ENCODE data around the gene SEMA5A.

DNA sequence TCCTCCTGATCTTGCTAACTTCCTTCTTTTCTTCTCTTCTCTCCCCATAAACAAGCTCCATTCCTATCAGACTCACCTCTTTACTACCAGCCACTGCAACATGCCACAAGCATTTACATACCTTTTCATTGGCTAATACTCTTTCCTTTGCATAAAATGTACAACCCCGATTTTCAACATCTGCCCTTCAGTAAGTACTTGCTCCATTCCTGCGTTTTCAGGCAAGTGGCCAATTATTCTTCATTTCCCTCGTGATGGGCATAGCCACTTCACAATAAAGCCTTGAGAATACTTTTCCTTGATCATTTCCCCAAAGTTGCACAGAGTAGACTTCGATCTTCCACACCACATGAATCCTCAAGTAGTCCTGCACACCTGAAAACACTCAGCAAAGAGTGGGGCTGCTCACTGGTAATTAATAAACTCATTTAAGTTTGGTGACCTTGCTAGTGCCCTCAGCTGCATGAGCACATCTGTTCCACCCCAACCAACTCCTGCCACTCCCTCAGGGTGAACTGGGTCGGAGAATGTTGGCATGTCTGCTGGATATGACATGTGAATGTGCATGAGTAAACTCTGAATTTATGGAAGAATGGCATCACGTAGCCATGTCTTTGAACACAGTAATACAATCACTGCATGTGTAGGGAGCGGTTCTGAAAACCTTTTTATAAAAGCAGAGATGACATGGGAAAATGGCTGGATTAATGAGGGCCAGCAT lies 535.8 kb downstream of the SEMA5A start:
- TF ChIP-seq ZNF677 (tag by site-specific recombination; IDR thresholded peaks at IDR 0.05) (no peak), ZNF423 (tag by site-specific recombination; IDR thresholded peaks at IDR 0.05) (no peak), ZNF121 (tag by site-specific recombination; IDR thresholded peaks at IDR 0.05) (no peak), ZNF76 (tag by site-specific recombination; IDR thresholded peaks at IDR 0.05; ENCODE audit: borderline replicate concordance, low read depth) (no peak), ZNF311 (tag by site-specific recombination; IDR thresholded peaks at IDR 0.05; ENCODE audit: borderline replicate concordance) (no peak), ZNF624 (tag by site-specific recombination; IDR thresholded peaks at IDR 0.05) (no peak), ZNF239 (tag by site-specific recombination; IDR thresholded peaks at IDR 0.05) (no peak), ZNF223 (tag by site-specific recombination; IDR thresholded peaks at IDR 0.05) (no peak), GLIS1 (tag by site-specific recombination; IDR thresholded peaks at IDR 0.05) (no peak), ZNF768 (tag by site-specific recombination; IDR thresholded peaks at IDR 0.05) (no peak), YY1 (tag by site-specific recombination; IDR thresholded peaks at IDR 0.05) (no peak)
- TF ChIP-seq, protein P1, sequence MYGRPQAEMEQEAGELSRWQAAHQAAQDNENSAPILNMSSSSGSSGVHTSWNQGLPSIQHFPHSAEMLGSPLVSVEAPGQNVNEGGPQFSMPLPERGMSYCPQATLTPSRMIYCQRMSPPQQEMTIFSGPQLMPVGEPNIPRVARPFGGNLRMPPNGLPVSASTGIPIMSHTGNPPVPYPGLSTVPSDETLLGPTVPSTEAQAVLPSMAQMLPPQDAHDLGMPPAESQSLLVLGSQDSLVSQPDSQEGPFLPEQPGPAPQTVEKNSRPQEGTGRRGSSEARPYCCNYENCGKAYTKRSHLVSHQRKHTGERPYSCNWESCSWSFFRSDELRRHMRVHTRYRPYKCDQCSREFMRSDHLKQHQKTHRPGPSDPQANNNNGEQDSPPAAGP (tag by site-specific recombination; IDR thresholded peaks at IDR 0.05) = no peak
- TF ChIP-seq, protein P2, sequence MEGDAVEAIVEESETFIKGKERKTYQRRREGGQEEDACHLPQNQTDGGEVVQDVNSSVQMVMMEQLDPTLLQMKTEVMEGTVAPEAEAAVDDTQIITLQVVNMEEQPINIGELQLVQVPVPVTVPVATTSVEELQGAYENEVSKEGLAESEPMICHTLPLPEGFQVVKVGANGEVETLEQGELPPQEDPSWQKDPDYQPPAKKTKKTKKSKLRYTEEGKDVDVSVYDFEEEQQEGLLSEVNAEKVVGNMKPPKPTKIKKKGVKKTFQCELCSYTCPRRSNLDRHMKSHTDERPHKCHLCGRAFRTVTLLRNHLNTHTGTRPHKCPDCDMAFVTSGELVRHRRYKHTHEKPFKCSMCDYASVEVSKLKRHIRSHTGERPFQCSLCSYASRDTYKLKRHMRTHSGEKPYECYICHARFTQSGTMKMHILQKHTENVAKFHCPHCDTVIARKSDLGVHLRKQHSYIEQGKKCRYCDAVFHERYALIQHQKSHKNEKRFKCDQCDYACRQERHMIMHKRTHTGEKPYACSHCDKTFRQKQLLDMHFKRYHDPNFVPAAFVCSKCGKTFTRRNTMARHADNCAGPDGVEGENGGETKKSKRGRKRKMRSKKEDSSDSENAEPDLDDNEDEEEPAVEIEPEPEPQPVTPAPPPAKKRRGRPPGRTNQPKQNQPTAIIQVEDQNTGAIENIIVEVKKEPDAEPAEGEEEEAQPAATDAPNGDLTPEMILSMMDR (tag by site-specific recombination; IDR thresholded peaks at IDR 0.05) = no peak
- TF ChIP-seq, protein P3, sequence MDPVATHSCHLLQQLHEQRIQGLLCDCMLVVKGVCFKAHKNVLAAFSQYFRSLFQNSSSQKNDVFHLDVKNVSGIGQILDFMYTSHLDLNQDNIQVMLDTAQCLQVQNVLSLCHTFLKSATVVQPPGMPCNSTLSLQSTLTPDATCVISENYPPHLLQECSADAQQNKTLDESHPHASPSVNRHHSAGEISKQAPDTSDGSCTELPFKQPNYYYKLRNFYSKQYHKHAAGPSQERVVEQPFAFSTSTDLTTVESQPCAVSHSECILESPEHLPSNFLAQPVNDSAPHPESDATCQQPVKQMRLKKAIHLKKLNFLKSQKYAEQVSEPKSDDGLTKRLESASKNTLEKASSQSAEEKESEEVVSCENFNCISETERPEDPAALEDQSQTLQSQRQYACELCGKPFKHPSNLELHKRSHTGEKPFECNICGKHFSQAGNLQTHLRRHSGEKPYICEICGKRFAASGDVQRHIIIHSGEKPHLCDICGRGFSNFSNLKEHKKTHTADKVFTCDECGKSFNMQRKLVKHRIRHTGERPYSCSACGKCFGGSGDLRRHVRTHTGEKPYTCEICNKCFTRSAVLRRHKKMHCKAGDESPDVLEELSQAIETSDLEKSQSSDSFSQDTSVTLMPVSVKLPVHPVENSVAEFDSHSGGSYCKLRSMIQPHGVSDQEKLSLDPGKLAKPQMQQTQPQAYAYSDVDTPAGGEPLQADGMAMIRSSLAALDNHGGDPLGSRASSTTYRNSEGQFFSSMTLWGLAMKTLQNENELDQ (tag by site-specific recombination; IDR thresholded peaks at IDR 0.05; ENCODE audit: low read depth) = no peak
